NCI-H1092 (cell line): ENCODE data around the gene TNFRSF25.

ENCODE experiments used
- DNase-seq: peaks from one replicate; lab custom pipeline; 2025; lab: John Stamatoyannopoulos, UW

The TNFRSF25 gene

GRCh38 chr1:6466023-6466422 lies at the start of gene TNFRSF25:
TNFRSF25 (minus strand) TSS chr1:6466173; CDS start chr1:6466107, 66 bp downstream.
- DNase-seq = no peak

GRCh38 chr1:6515771-6516170 lies 49.8 kb upstream of the TNFRSF25 start:
- no peak for DNase-seq

- DNase-seq = no peak
Observed at GRCh38 chr1:6513320-6513801, 47.4 kb upstream of the TNFRSF25 start.

- DNase-seq = no peak
Observed at GRCh38 chr1:6512908-6513280, 46.9 kb upstream of the TNFRSF25 start.

- no peak for DNase-seq
Observed at GRCh38 chr1:6512245-6512907, 46.4 kb upstream of the TNFRSF25 start.

- DNase-seq = peak; percentile 65
Observed at GRCh38 chr1:6511561-6512244, 45.7 kb upstream of the TNFRSF25 start.

- DNase-seq = peak; percentile 80
Observed at GRCh38 chr1:6511056-6511455, 45.1 kb upstream of the TNFRSF25 start.

- DNase-seq = no peak
Observed at GRCh38 chr1:6510493-6510892, 44.5 kb upstream of the TNFRSF25 start.

GRCh38 chr1:6509919-6510291 lies 43.9 kb upstream of the TNFRSF25 start:
- DNase-seq = no peak

- DNase-seq = no peak
Observed at GRCh38 chr1:6509220-6509918, 43.4 kb upstream of the TNFRSF25 start.

GRCh38 chr1:6508816-6509189 lies 42.8 kb upstream of the TNFRSF25 start:
- no peak for DNase-seq

- DNase-seq = peak; percentile 77
Observed at GRCh38 chr1:6508154-6508815, 42.3 kb upstream of the TNFRSF25 start.

GRCh38 chr1:6507461-6507911 lies 41.5 kb upstream of the TNFRSF25 start:
- DNase-seq = peak; percentile 85

- no peak for DNase-seq
Observed at GRCh38 chr1:6507037-6507428, 41.1 kb upstream of the TNFRSF25 start.

GRCh38 chr1:6506210-6507036 lies 40.5 kb upstream of the TNFRSF25 start:
- DNase-seq = no peak

GRCh38 chr1:6505367-6506209 lies 39.6 kb upstream of the TNFRSF25 start:
- DNase-seq = no peak

- DNase-seq = no peak
Observed at GRCh38 chr1:6504887-6505286, 38.9 kb upstream of the TNFRSF25 start.

- no peak for DNase-seq
Observed at GRCh38 chr1:6503884-6504602, 38.1 kb upstream of the TNFRSF25 start.

GRCh38 chr1:6502000-6502891 lies 36.3 kb upstream of the TNFRSF25 start:
- DNase-seq = no peak
